SIG-M5 treated with dmso at 0.1 percent for 504 hours (cell line): ENCODE results near the gene FILIP1.

Source experiments
- DNase-seq: peaks from one replicate; lab custom pipeline; 2025; ENCODE audit not compliant: unreplicated experiment; lab: John Stamatoyannopoulos, UW

FILIP1 gene

GRCh38 chr6:75302280-75302679, 191.3 kb downstream of the FILIP1 start:
- no peak for DNase-seq

GRCh38 chr6:75301537-75301936, 192.1 kb downstream of the FILIP1 start:
- no peak for DNase-seq

GRCh38 chr6:75301088-75301487, 192.5 kb downstream of the FILIP1 start:
- DNase-seq = no peak

GRCh38 chr6:75300531-75300855, 193.1 kb downstream of the FILIP1 start:
- DNase-seq = no peak

DNA sequence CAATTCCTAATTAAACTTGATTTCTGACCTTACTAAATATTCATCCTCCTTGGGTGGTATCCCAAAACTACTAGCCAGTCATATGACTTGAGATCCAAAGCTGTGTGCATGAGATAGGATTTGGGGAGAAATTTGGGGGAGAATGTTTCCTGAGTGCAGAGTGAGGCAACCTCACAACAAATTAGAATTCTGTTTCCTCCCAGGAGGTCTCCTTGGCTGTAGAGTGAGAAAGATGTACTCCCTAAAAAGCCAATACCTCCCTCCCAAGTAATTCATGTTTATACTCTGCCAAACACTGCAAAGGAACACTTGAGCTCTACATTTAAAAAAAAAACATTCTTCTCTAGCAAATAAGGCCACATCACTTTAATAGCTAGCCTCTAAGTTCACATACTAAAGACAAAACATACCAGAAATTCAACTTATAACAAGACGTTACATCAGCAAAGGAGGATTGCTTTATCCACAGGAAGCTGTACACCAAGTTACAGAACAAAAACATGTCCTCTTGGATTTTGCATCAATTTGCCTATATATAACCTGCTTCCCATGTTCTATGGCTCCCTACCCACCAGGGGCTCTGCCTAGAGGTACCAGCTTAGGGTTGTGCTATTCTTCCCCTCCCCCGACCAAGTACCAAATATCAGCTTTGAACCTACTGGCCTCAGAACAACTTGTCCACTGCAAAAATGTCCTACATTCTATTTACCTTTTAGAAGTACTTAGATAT, 193.6 kb downstream of the FILIP1 start:
- no peak for DNase-seq

GRCh38 chr6:75296811-75297779, 196.5 kb downstream of the FILIP1 start:
- peak; percentile 45 for DNase-seq

DNA sequence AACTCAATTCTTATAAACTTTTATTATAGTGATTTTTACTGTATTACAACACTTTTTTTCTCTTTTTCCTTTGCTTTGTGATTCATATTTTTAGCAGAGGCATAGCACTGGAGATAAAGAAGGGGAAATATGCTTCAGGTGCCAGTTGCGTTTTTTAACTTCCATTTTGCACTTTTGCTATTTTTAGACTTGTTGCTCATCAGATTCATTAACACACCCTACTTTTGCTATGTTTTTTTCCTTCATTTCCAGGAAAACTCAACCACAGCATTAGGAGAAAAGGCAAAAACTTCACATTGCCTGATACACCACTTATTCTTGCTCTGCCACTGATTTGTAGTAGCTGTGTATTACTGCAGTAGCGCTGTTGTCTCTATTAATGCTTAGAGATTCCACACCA, 201.0 kb downstream of the FILIP1 start:
- no peak for DNase-seq

DNA sequence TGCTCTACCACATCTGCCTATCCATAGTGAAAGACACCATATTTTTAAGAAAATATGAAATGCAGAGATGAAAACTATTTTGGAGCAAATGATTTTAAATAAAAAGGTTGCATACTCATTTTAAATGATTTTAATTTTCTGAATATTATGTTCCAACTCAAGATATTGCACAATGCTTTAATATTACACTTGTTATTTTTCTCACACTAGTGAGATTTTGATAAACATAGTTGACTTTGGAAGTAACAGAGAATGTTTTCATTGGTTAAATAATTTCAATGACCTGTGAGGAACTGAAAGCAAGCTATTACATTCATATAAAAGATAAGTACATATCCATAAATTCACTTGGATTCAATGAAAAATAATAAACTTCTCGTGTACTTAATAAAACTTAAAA, 201.9 kb downstream of the FILIP1 start:
- DNase-seq = no peak

GRCh38 chr6:75291331-75291730, 202.3 kb downstream of the FILIP1 start:
- DNase-seq = no peak

DNA sequence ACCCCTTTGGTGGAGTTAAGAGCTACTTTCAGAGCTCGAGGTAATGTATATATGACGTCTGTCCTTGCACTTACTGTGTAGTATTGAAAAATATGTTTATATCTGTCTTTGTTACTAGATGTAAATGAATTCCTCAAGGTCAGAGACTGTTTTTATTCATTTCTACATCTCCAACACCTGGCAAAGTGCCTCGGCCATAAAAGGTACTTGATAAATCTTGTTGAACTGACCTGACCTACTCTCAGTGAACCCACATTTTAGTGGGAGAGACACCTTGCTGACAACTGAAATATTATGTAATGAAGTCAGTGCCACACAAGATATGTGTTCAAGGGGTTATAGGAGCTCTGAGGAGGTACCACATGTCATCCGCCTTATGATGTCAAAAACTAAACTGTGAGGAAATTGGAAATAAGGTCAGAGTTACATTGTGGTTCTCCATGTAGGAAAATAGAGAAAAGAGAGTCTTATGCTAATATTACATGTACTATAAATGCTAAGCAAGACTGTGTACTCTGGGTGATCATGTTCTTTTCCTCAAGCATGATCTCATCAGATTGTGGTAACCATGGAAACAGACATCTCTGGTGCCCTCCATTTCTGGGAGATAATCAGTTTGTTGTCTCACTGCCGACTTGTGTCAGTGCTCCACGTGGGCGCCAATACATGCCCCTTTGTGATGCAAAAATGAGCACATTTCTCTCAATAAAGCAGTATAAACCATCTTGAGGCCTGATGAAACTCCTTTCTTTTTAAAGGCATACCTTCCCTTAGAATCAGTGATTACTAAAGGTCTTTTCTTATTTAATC, 203.3 kb downstream of the FILIP1 start:
- DNase-seq = no peak

GRCh38 chr6:75288023-75288422, 205.6 kb downstream of the FILIP1 start:
- no peak for DNase-seq

DNA sequence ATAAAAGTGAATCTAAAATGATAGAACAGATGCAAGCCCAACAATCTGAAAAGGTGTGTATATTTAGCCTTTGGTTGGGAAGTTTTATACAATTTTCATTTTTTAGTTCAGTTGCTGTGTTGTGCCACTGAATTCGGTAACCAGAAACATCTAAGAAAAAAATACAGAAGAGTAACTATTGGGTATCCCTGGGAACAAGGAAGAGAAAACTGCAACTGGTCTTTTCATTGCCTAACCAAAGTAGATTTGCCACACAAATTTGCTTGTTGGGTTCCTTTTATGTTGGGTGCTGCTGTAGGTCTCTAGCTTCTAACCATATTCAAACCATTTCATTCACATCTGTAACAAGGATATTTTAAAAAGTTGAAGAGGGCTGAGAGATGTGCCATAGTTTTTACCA, 206.2 kb downstream of the FILIP1 start:
- DNase-seq = peak; percentile 60

GRCh38 chr6:75286955-75287354, 206.6 kb downstream of the FILIP1 start:
- DNase-seq = no peak

DNA sequence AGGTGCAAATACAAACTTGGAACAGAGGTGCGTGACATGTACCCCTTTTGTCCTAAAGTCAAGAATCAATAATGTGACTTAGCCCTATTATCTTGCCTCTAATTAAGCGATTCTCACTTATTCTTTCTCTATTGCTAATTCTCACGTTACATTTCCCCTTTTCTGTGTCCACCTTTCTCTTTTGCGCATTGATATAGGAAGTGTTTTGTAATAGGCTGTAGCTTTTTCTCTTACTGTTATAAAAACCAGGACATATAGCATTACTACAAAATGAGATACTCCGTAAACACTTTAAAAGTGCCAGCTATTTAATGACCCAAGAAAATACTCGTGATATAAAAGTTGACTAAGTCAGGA, 208.3 kb downstream of the FILIP1 start:
- peak; percentile 58 for DNase-seq

DNA sequence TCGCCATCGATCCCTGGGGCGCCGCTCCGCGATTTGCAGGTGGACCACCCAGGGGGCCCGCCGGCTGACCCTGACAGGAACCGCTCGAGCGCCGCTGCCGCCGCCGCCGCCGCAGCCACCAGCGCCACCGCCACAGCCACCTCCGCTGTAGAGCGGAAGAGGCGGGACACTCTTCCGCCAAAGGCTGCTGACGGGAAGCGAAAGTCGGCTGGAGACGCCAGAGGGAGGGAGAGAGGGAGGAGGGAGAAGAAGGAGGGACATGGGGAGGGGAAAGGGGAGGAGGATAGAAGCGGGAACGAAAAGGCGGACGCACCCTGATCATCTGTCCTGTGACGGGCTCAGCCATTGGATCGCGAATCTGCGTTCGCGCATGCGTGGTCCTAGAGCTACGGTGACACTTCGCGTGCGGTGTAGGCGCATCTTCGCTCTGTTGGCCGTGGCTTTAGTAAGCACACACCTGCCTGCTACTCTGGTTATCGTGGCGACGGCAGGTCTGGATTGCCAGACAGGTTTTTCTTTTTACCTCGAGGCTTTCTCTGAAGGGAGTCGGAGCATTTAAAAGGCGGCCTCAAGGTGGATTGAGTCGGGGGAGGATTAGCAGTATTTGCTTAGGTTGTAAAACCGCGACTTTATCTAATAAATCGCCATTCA, 208.8 kb downstream of the FILIP1 start, which contains the start of gene TMEM30A:
Gene TMEM30A, minus strand, starts transcription at position 161 of the 651 bp plus-strand sequence. Its CDS starts 154 bp downstream, at position 7.
- peak; percentile 98 for DNase-seq

- no peak for DNase-seq
These were observed 209.5 kb downstream of the FILIP1 start for GRCh38 chr6:75283907-75284631.

GRCh38 chr6:75282706-75283105, 210.9 kb downstream of the FILIP1 start:
- no peak for DNase-seq

GRCh38 chr6:75281653-75282052, 211.9 kb downstream of the FILIP1 start:
- no peak for DNase-seq

DNA sequence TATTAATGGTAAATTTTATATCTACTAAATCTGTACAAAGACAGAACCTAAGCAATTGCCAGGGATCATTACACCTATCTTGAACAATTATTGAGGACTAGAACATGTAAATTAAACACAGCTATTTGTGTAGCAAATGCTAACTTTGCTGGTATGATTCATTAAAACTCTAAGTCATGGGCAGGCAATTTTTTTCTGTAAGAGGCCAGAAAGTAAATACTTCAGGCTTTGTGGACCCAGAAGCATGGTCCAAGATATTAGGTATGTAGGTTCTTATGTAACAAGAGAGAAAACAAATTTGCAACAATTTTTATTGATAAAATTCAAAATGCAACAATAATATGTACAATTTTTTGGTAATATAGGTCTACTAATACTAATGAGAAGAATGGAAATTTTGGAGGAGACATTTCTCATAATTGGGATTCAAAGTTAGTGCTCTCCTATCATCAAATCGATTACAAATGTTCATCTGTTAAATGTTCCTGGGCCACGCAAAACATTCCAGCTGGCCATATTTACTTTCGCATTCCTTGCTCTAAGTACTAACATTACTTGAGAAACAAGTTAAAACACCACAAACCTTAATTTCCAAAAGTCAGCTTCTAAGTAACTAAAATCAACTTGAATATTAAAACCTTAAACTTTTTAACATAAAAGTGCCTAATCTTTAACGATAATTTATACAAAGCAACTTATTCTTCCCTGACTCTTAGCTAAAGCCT, 213.3 kb downstream of the FILIP1 start:
- DNase-seq = no peak

DNA sequence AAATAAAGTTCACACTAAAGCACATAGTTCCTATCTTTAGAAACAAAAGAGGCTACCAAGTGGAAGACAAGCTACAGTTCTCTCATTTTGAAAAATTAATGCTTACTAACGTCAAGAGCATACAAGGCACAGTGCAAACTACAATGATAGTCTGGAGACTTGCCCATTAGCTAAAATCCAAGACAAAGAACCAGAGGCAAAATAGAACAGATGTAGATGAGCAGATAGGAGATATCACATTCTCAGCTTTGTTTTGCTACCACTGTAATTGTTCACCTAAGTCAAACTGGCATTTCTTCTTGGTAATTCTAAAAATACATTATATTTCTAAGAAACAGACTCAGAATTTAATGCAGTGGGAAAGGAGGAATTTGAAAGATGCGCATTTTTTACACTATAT, 214.2 kb downstream of the FILIP1 start:
- DNase-seq = no peak
